ENCODE results near the gene PRRT1.
A peak's percentile ranks its signal among the peaks of the same experiment; 100 is the strongest.

PRRT1 gene

GRCh38 chr6:32179766-32180405 lies 28.1 kb upstream of the PRRT1 start:
- H3K9me2 ChIP-seq (replicated peaks; ENCODE audit: insufficient read depth, low read length), result no peaks in the 10 kb centered on the region
- H3K4me3 ChIP-seq (ENCODE audit: insufficient read depth, low read length, poor library complexity, severe bottlenecking), result no peak overlapping the region
- TF ChIP-seq CTCF (IDR thresholded peaks at IDR 0.05; ENCODE audit: insufficient read depth, low read length, poor library complexity, severe bottlenecking) (no peak), EZH2phosphoT487 (conservative IDR thresholded peaks at IDR 0.05; ENCODE audit: low read length) (no peak)
- H3K36me3 ChIP-seq (ENCODE audit: low read length), result no peaks in the 10 kb centered on the region
- peaks cover 16% of the 10 kb centered on the region for H3F3A ChIP-seq (ENCODE audit: insufficient read depth)
- H3K27ac ChIP-seq (ENCODE audit: low read depth, low read length), result no peak overlapping the region
- no peaks in the 10 kb centered on the region for H3K27me3 ChIP-seq (ENCODE audit: low read length)
- H3K79me2 ChIP-seq (ENCODE audit: insufficient read depth, low read length), result peaks cover 21% of the 10 kb centered on the region
- peak overlapping the region; percentile 93 for H3K4me2 ChIP-seq (ENCODE audit: low read depth, low read length, poor library complexity, severe bottlenecking)
- H2AFZ ChIP-seq (ENCODE audit: low read depth, low read length, severe bottlenecking), result no peak overlapping the region
- H3K9ac ChIP-seq (ENCODE audit: low read length), result peak overlapping the region; percentile 72; the same call in 1 of the 2 replicates
- H3K9me3 ChIP-seq (ENCODE audit: insufficient read depth, low read length), result no peaks in the 10 kb centered on the region
- H4K20me1 ChIP-seq (ENCODE audit: low read depth, low read length), result no peaks in the 10 kb centered on the region

GRCh38 chr6:32178547-32179440 lies 27.1 kb upstream of the PRRT1 start:
- Histone ChIP-seq H3K9ac (ENCODE audit: low read length) (peak overlapping the region; percentile 72), H3K79me2 (ENCODE audit: insufficient read depth, low read length) (peaks cover 31% of the 10 kb centered on the region), H3K27me3 (ENCODE audit: low read length) (no peaks in the 10 kb centered on the region), H3K9me2 (replicated peaks; ENCODE audit: insufficient read depth, low read length) (no peaks in the 10 kb centered on the region), H2AFZ (ENCODE audit: low read depth, low read length, severe bottlenecking) (peak overlapping the region; percentile 12), H3K36me3 (ENCODE audit: low read length) (no peaks in the 10 kb centered on the region), H4K20me1 (ENCODE audit: low read depth, low read length) (no peaks in the 10 kb centered on the region), H3F3A (ENCODE audit: insufficient read depth) (peaks cover 16% of the 10 kb centered on the region), H3K9me3 (ENCODE audit: insufficient read depth, low read length) (no peaks in the 10 kb centered on the region), H3K4me2 (ENCODE audit: low read depth, low read length, poor library complexity, severe bottlenecking) (peak overlapping the region; percentile 93), H3K27ac (ENCODE audit: low read depth, low read length) (peak overlapping the region; percentile 44), H3K4me3 (ENCODE audit: insufficient read depth, low read length, poor library complexity, severe bottlenecking) (peak overlapping the region; percentile 68)
- TF ChIP-seq CTCF (IDR thresholded peaks at IDR 0.05; ENCODE audit: insufficient read depth, low read length, poor library complexity, severe bottlenecking) (no peak), EZH2phosphoT487 (conservative IDR thresholded peaks at IDR 0.05; ENCODE audit: low read length) (no peak)

- H3K9ac ChIP-seq (ENCODE audit: low read length), result peak within 1 kb of the TSS; percentile 88
Measured at GRCh38 chr6:32177788-32178546, 26.2 kb upstream of the PRRT1 start, which contains the start of gene RNF5. TSS of gene RNF5 (plus strand) at chr6:32178405. CDS start at chr6:32178512, 107 bp downstream.

More at GRCh38 chr6:32177788-32178546, 26.2 kb upstream of the PRRT1 start, which contains the start of gene RNF5:
- no peaks in the 10 kb centered on the region for H3K36me3 ChIP-seq (ENCODE audit: low read length)
- peaks cover 16% of the 10 kb centered on the region for H3F3A ChIP-seq (ENCODE audit: insufficient read depth)
- peak within 1 kb of the TSS; percentile 93 for H3K4me2 ChIP-seq (ENCODE audit: low read depth, low read length, poor library complexity, severe bottlenecking)
- H2AFZ ChIP-seq (ENCODE audit: low read depth, low read length, severe bottlenecking), result peak within 1 kb of the TSS; percentile 59
- no peaks in the 10 kb centered on the region for H4K20me1 ChIP-seq (ENCODE audit: low read depth, low read length)
- no peaks in the 10 kb centered on the region for H3K27me3 ChIP-seq (ENCODE audit: low read length)
- H3K27ac ChIP-seq (ENCODE audit: low read depth, low read length), result peak within 1 kb of the TSS; percentile 81
- H3K9me3 ChIP-seq (ENCODE audit: insufficient read depth, low read length), result no peaks in the 10 kb centered on the region
- TF ChIP-seq EZH2phosphoT487 (conservative IDR thresholded peaks at IDR 0.05; ENCODE audit: low read length) (no peak), CTCF (IDR thresholded peaks at IDR 0.05; ENCODE audit: insufficient read depth, low read length, poor library complexity, severe bottlenecking) (no peak)
- H3K79me2 ChIP-seq (ENCODE audit: insufficient read depth, low read length), result peaks cover 31% of the 10 kb centered on the region
- H3K9me2 ChIP-seq (replicated peaks; ENCODE audit: insufficient read depth, low read length), result no peaks in the 10 kb centered on the region
- H3K4me3 ChIP-seq (ENCODE audit: insufficient read depth, low read length, poor library complexity, severe bottlenecking), result peak within 1 kb of the TSS; percentile 86

All from SU-DHL-6 (cell line).